Esophagus squamous epithelium (tissue), 4 donors: Measurements from ENCODE around the gene RASGRP1.

ENCODE experiments used
- CTCF ChIP-seq, 6 experiments: fragments of 450-650 bp in 4 of 6; fragments of 200-600 bp in 2 of 6; sonication (generic) in 2 of 6; IDR thresholded peaks; one replicate each; pipeline ENCODE4 v1.5.1; 2016 to 2019; ENCODE audit warnings: antibody characterized with exemption in 6 of 6, mild to moderate bottlenecking in 4 of 6, moderate library complexity in 4 of 6
- POLR2A ChIP-seq, 4 donors: fragments of 450-650 bp; IDR thresholded peaks; one replicate each; pipeline ENCODE4 v1.6.1; 2017; ENCODE audit warnings: antibody characterized with exemption in 4 of 4, mild to moderate bottlenecking in 4 of 4, moderate library complexity in 3 of 4

- TF ChIP-seq CTCF (IDR thresholded peaks at IDR 0.05) = no peak
- no peak for TF ChIP-seq POLR2A (IDR thresholded peaks at IDR 0.05)
These were observed 82.9 kb downstream of the RASGRP1 start for GRCh38 chr15:38481761-38482160.
